Measurements from ENCODE around the gene PHLPP2.

Gene PHLPP2

GRCh38 chr16:71669926-71670536 lies 54.5 kb downstream of the PHLPP2 start:
- DNase-seq, result no peak

GRCh38 chr16:71666928-71667707 lies 57.4 kb downstream of the PHLPP2 start:
- DNase-seq, result no peak

GRCh38 chr16:71666264-71666663 lies 58.2 kb downstream of the PHLPP2 start:
- DNase-seq, result no peak

- DNase-seq, result no peak
Observed at GRCh38 chr16:71659471-71659870, 65.0 kb downstream of the PHLPP2 start.

GRCh38 chr16:71658771-71659170 lies 65.7 kb downstream of the PHLPP2 start:
- DNase-seq, result no peak

- no peak for DNase-seq
Observed at GRCh38 chr16:71649704-71650103, 74.8 kb downstream of the PHLPP2 start.

GRCh38 chr16:71648921-71649320 lies 75.6 kb downstream of the PHLPP2 start:
- DNase-seq, result no peak

- DNase-seq, result no peak
Observed at GRCh38 chr16:71648162-71648561, 76.3 kb downstream of the PHLPP2 start.

- DNase-seq, result no peak
Observed at GRCh38 chr16:71647391-71647790, 77.1 kb downstream of the PHLPP2 start.

- DNase-seq, result no peak
Observed at GRCh38 chr16:71645450-71645849, 79.1 kb downstream of the PHLPP2 start.

GRCh38 chr16:71637398-71637797 lies 87.1 kb downstream of the PHLPP2 start:
- DNase-seq, result no peak

- DNase-seq, result no peak
Observed at GRCh38 chr16:71635632-71636031, 88.9 kb downstream of the PHLPP2 start.

GRCh38 chr16:71631776-71632175 lies 92.7 kb downstream of the PHLPP2 start:
- no peak for DNase-seq

- no peak for DNase-seq
Observed at GRCh38 chr16:71630808-71631207, 93.7 kb downstream of the PHLPP2 start.

- DNase-seq, result no peak
Observed at GRCh38 chr16:71629278-71630016, 95.1 kb downstream of the PHLPP2 start.

GRCh38 chr16:71628810-71629209 lies 95.7 kb downstream of the PHLPP2 start:
- DNase-seq, result no peak

GRCh38 chr16:71627731-71628181 lies 96.7 kb downstream of the PHLPP2 start:
- no peak for DNase-seq

GRCh38 chr16:71626858-71627213 lies 97.7 kb downstream of the PHLPP2 start:
- DNase-seq, result no peak

- no peak for DNase-seq
Observed at GRCh38 chr16:71626018-71626857, 98.3 kb downstream of the PHLPP2 start, which contains the start of gene MARVELD3. MARVELD3 (plus strand) TSS chr16:71626184; CDS start chr16:71626230, 46 bp downstream.

GRCh38 chr16:71625113-71625850 lies 99.2 kb downstream of the PHLPP2 start:
- no peak for DNase-seq

- no peak for DNase-seq
Observed at GRCh38 chr16:71623597-71623996, 100.9 kb downstream of the PHLPP2 start.

GRCh38 chr16:71622088-71622487 lies 102.4 kb downstream of the PHLPP2 start:
- DNase-seq, result no peak

Measured in femur (tissue), 1 donor.